ENCODE data around the gene CACNG4.

The CACNG4 gene

GRCh38 chr17:66948061-66948750 lies 16.3 kb upstream of the CACNG4 start:
- TF ChIP-seq CTCF (IDR thresholded peaks at IDR 0.05; ENCODE audit: low read depth, low read length), result no peak
- no peak overlapping the region for H3K4me3 ChIP-seq (replicated peaks in 1 of 2; ENCODE audit: low read depth in 2 of 2, low read length in 2 of 2)
- DNase-seq (ENCODE audit: low read depth in 2 of 2), result no peak

GRCh38 chr17:66949501-66949900 lies 15.0 kb upstream of the CACNG4 start:
- no peak overlapping the region for H3K4me3 ChIP-seq (replicated peaks in 1 of 2; ENCODE audit: low read depth in 2 of 2, low read length in 2 of 2)
- no peak for TF ChIP-seq CTCF (IDR thresholded peaks at IDR 0.05; ENCODE audit: low read depth, low read length)
- peak in 1 of 2 donors; percentile 44 for DNase-seq (ENCODE audit: low read depth in 2 of 2)

- DNase-seq (ENCODE audit: low read depth in 2 of 2), result no peak
- H3K4me3 ChIP-seq (replicated peaks in 1 of 2; ENCODE audit: low read depth in 2 of 2, low read length in 2 of 2), result no peak overlapping the region
- no peak for TF ChIP-seq CTCF (IDR thresholded peaks at IDR 0.05; ENCODE audit: low read depth, low read length)
Observed at GRCh38 chr17:66950325-66950724, 14.2 kb upstream of the CACNG4 start.

DNA sequence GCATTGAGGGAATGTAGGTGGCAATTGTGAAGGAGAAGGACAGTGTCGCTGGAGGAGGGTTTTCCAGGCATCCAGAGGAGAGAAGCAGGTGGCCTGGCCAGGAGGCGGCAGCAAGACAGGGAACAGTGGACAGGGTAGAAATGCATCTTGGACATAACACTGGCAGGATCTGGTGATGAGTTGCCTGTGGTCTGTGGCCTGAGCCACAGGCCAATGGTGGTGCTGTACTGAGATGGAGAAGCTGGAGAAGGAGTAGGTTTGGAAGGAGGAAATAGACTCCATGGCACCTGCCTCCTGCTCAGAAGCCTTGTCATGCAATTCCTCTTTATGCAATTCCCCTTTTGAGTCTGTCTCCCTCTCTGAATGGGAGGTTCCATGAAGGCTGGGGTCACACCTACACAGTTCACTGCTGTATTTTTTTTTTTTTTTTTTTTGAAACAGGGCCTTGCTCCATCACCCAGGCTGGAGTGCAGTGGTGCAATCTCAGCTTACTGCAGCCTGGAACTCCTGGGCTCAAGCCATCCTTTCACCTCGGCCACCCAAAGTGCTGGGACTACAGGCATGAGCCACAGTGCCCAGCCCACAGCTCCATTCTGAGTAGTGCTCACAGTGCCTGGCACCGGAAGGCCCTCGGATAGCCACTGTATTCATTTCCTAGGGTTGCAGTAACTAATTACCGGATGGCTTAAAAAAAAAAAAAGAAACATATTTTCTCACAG lies 13.5 kb upstream of the CACNG4 start:
- DNase-seq (ENCODE audit: low read depth in 2 of 2), result no peak
- no peak for TF ChIP-seq CTCF (IDR thresholded peaks at IDR 0.05; ENCODE audit: low read depth, low read length)
- no peak overlapping the region for H3K4me3 ChIP-seq (replicated peaks in 1 of 2; ENCODE audit: low read depth in 2 of 2, low read length in 2 of 2)

GRCh38 chr17:66951605-66951953 lies 12.9 kb upstream of the CACNG4 start:
- TF ChIP-seq CTCF (IDR thresholded peaks at IDR 0.05; ENCODE audit: low read depth, low read length), result no peak
- H3K4me3 ChIP-seq (replicated peaks in 1 of 2; ENCODE audit: low read depth in 2 of 2, low read length in 2 of 2), result no peak overlapping the region
- no peak for DNase-seq (ENCODE audit: low read depth in 2 of 2)

DNA sequence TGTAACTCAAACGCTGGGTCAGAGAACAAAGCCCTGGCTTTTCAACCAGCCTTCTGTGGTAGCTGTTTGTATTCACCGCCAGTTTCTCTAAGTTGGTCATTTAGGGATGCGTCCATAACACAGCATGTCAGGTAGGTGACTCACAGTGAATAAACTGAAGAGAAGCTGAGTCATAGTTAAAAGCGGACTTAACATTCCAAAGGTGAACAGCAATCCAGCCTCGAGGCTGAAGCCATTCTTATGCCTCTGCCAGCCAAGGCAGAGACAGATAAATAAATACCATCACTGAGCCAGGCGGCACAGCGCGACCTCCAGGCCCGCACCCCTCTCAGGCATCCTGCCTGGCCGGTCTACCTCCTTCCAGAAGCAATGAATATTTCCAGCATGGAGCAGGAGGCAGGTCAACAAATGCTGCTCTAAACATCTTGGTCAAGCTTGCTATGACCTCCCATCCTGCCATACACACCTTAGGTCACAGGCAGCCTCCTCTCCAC lies 12.4 kb upstream of the CACNG4 start:
- no peak overlapping the region for H3K4me3 ChIP-seq (replicated peaks in 1 of 2; ENCODE audit: low read depth in 2 of 2, low read length in 2 of 2)
- DNase-seq (ENCODE audit: low read depth in 2 of 2), result peak; percentile 57 to 94
- no peak for TF ChIP-seq CTCF (IDR thresholded peaks at IDR 0.05; ENCODE audit: low read depth, low read length)

Data from cardiac fibroblast (primary cell).